ENCODE measurements around the gene NADK2. TPM values are rescaled to one million over a fixed set of nuclear protein-coding genes. Genes with fewer than 3 reads are reported as not detected.

Gene NADK2
- total and polyA plus RNA-seq, 10 of the 15 experiments (the other 5 are each of a cell fraction or from before 2014, with no cell fraction given): 2.4 to 9.0 (median 6.3) TPM

- TF ChIP-seq ZBTB33 (IDR thresholded peaks at IDR 0.05): no peak
- TF ChIP-seq SIX5 (IDR thresholded peaks at IDR 0.05; ENCODE audit: low read depth, low read length, severe bottlenecking): no peak
- TF ChIP-seq RCOR1 (conservative IDR thresholded peaks at IDR 0.05; ENCODE audit: low read depth, low read length): no peak
- TF ChIP-seq BHLHE40 (IDR thresholded peaks at IDR 0.05; ENCODE audit: borderline replicate concordance in 1 of 2, low read depth in 2 of 2, low read length in 1 of 2): no peak
- no peak for TF ChIP-seq LARP7 (IDR thresholded peaks at IDR 0.05)
These were observed 26.2 kb upstream of the NADK2 start (continued) for GRCh38 chr5:36267905-36268304.

GRCh38 chr5:36264202-36264760, 22.6 kb upstream of the NADK2 start:
- Histone ChIP-seq H3K4me3 (no peak overlapping the region), H3K36me3 (ENCODE audit: control insufficient read depth in 2 of 2, insufficient read depth in 2 of 2, low read length in 1 of 2) (no peaks in the 10 kb centered on the region), H2AFZ (ENCODE audit: control insufficient read depth, low read depth, low read length) (no peak overlapping the region), H3K79me2 (ENCODE audit: control insufficient read depth, insufficient read depth, low read length) (no peaks in the 10 kb centered on the region), H3K9me3 (replicated peaks; ENCODE audit: control insufficient read depth, insufficient read depth, low read length) (no peaks in the 10 kb centered on the region), H3K27ac (ENCODE audit: control insufficient read depth, insufficient read depth) (no peak overlapping the region), H3K27me3 (replicated peaks in 1 of 2; ENCODE audit: control insufficient read depth in 2 of 2, insufficient read depth in 2 of 2, low read length in 1 of 2) (no peaks in the 10 kb centered on the region), H4K20me1 (ENCODE audit: control insufficient read depth, insufficient read depth) (no peaks in the 10 kb centered on the region), H3K4me2 (ENCODE audit: control insufficient read depth, insufficient read depth) (no peak overlapping the region), H3K9ac (ENCODE audit: control insufficient read depth, insufficient read depth, low read length) (no peak overlapping the region), H3K4me1 (ENCODE audit: control insufficient read depth, insufficient read depth, low read length) (no peaks in the 10 kb centered on the region)
- ChIA-PET SMC1A (ENCODE audit: uncharacterized antibody, unreplicated experiment) (interaction anchor here (0.8 to 2.4 kb wide), 10 partner anchors 8 to 186 kb away, joined by 3 to 11 read pairs (median 5); partner anchors contain the start of gene NADK2), RAD21 (ENCODE audit: unreplicated experiment) (interaction anchor here (0.8 to 2.3 kb wide), 5 partner anchors 13 to 241 kb away, joined by 3 to 8 read pairs (median 3); no protein-coding TSS in a partner anchor), POLR2A (no interaction called here), CTCF (interaction anchor here (0.9 to 5.2 kb wide), 13 partner anchors 8 to 435 kb away, joined by 3 to 79 read pairs (median 8); partner anchors contain the start of genes NADK2 and RANBP3L)
- FAIRE-seq: no peak
- no peak for ATAC-seq
- intact Hi-C loops (cut with micrococcal nuclease; ENCODE audit: unreplicated experiment): no loop called here
- TF ChIP-seq CHD4 (IDR thresholded peaks at IDR 0.05) (no peak), FOXK2 (IDR thresholded peaks at IDR 0.05) (no peak)
- WGBS (ENCODE audit: insufficient coverage, insufficient replicate concordance, low lambda C conversion rate, missing lambda C conversion rate): 65% methylated on average over 4 of the region's 4 CpGs
- no peak for DNase-seq (ENCODE audit: low read depth, low spot score)
- BruUV-seq (replicated peaks): no TSS peak
- in situ Hi-C loops (cut with MboI): no loop called here
